Prostate gland (tissue), 2 donors: ENCODE results near the gene RPN2.

Source experiments
- CTCF ChIP-seq, 4 experiments: fragments of 200-600 bp in 2 of 4; fragments of 450-650 bp in 2 of 4; sonication (generic) in 2 of 4; IDR thresholded peaks; 1 replicate in 3 of 4; 2 replicates in 1 of 4; pipeline ENCODE4 v1.5.1; 2016 to 2019; ENCODE audit warnings: antibody characterized with exemption in 4 of 4, mild to moderate bottlenecking in 2 of 4, moderate library complexity in 2 of 4
- POLR2AphosphoS5 ChIP-seq: sonication (generic); formaldehyde crosslinking; IDR thresholded peaks from one replicate; pipeline ENCODE4 v1.6.1; 2017; ENCODE audit warnings: antibody characterized with exemption

- TF ChIP-seq CTCF (IDR thresholded peaks at IDR 0.05), result no peak
- peak; percentile 75 for TF ChIP-seq POLR2AphosphoS5
Measured at GRCh38 chr20:37288091-37288490, 109.0 kb downstream of the RPN2 start.
